ENCODE data around the gene FAM111A.
"Not testable (repeated sequence)": the region's sequence is repeated elsewhere in the genome, so short reads cannot be mapped to it uniquely, and the experiment has no call there.

DNA sequence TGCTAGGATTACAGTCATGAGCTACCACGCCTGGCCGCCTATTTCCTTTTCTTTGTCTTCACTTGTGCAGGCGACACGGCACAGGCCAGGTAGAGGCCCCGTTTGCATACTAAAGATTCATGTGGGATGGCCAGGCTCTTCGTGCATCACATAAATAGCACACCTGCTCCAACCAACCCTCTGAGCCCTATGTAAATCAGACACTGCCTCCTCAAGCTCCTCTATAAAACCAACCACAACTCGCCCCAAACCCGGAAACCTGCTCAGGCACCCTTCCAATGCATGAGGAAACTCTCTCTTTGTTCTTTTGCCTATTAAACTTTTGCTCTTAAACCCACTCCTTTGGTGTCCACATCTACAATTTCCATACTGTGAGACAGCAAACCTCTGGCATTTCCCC lies 44.7 kb upstream of the FAM111A start:
- TF ChIP-seq, protein P1, sequence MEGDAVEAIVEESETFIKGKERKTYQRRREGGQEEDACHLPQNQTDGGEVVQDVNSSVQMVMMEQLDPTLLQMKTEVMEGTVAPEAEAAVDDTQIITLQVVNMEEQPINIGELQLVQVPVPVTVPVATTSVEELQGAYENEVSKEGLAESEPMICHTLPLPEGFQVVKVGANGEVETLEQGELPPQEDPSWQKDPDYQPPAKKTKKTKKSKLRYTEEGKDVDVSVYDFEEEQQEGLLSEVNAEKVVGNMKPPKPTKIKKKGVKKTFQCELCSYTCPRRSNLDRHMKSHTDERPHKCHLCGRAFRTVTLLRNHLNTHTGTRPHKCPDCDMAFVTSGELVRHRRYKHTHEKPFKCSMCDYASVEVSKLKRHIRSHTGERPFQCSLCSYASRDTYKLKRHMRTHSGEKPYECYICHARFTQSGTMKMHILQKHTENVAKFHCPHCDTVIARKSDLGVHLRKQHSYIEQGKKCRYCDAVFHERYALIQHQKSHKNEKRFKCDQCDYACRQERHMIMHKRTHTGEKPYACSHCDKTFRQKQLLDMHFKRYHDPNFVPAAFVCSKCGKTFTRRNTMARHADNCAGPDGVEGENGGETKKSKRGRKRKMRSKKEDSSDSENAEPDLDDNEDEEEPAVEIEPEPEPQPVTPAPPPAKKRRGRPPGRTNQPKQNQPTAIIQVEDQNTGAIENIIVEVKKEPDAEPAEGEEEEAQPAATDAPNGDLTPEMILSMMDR (IDR thresholded peaks at IDR 0.05; ENCODE audit: borderline replicate concordance, extremely low read depth, low read length, poor library complexity, severe bottlenecking), result not testable (repeated sequence)
- not testable (repeated sequence) for TF ChIP-seq EZH2 (IDR thresholded peaks at IDR 0.05; ENCODE audit: borderline replicate concordance, low read depth, low read length, severe bottlenecking)

Measured in DND-41 (cell line).